Stomach (tissue), 4 donors: Measurements from ENCODE around the gene CRYZL1.

Experiments used
- CTCF ChIP-seq, 7 experiments: fragments of 450-650 bp in 4 of 7; fragments of 200-600 bp in 3 of 7; sonication (generic) in 3 of 7; IDR thresholded peaks; one replicate each; pipeline ENCODE4 v1.5.1; 2016 to 2019; ENCODE audit warnings: antibody characterized with exemption in 7 of 7, control low read depth in 2 of 7, mild to moderate bottlenecking in 1 of 7
- POLR2A ChIP-seq, 4 donors: fragments of 450-650 bp; IDR thresholded peaks; one replicate each; pipeline ENCODE4 v1.6.1; 2016; ENCODE audit warnings: antibody characterized with exemption in 4 of 4, control low read depth in 2 of 4, mild to moderate bottlenecking in 1 of 4, moderate library complexity in 1 of 4
- POLR2AphosphoS5 ChIP-seq, 3 donors: sonication (generic); formaldehyde crosslinking; IDR thresholded peaks; one replicate each; pipeline ENCODE4 v1.6.1; 2016; ENCODE audit warnings: antibody characterized with exemption in 3 of 3

- TF ChIP-seq CTCF (IDR thresholded peaks at IDR 0.05) (no peak), POLR2AphosphoS5 (IDR thresholded peaks at IDR 0.05) (no peak), POLR2A (IDR thresholded peaks at IDR 0.05) (no peak)
These were observed 15.7 kb upstream of the CRYZL1 start for GRCh38 chr21:33657124-33657820.
